GM12878 (cell line): ENCODE results near the gene ZKSCAN1. TPM values are rescaled to one million over a fixed set of nuclear protein-coding genes. Genes with fewer than 3 reads are reported as not detected.

Experiments used
- ATAC-seq: fragments of 200-7000 bp; cut with Tn5 transposase; 3 replicates; pipeline ENCODE4 v1.9.1; 2020; ENCODE audit warnings: mild to moderate bottlenecking, moderate library complexity
- BruUV-seq: library from RNA; stranded (reverse); fragments of 400-500 nt; replicated peaks from 2 replicates; lab custom pipeline; 2021; lab: Mats Ljungman, UMichigan
- CTCF ChIA-PET: fragments of 300-600 bp; sonication (Branson Sonifier 250); formaldehyde crosslinking; extraction: SDS; loops from one replicate; lab custom pipeline; 2021; ENCODE audit warnings: inconsistent platforms; lab: Yijun Ruan, JAX
- POLR2A ChIA-PET: fragments of 350-600 bp; formaldehyde crosslinking; extraction: SDS; loops from one replicate; lab custom pipeline; 2021; ENCODE audit warnings: inconsistent platforms; lab: Charles Lee
- RAD21 ChIA-PET: fragments of 300-600 bp; sonication (Branson Sonifier 250); formaldehyde crosslinking; loops from one replicate; lab custom pipeline; 2023; ENCODE audit warnings: antibody characterized with exemption; ENCODE audit not compliant: unreplicated experiment; lab: Charles Lee
- SMC1A ChIA-PET: fragments of 300-600 bp; sonication (Branson Sonifier 250); formaldehyde crosslinking; loops from one replicate; lab custom pipeline; 2023; ENCODE audit not compliant: unreplicated experiment, uncharacterized antibody; lab: Charles Lee
- DNase-seq: peaks from one replicate; pipeline ENCODE4 v3.0.0-alpha.2; 2011; ENCODE audit warnings: low read depth, low spot score
- FAIRE-seq: peaks from 3 replicates; lab custom pipeline; 2011; peaks lifted over from hg19 to GRCh38; lab: Jason Lieb, UNC
- H2AFZ ChIP-seq: 2 replicates; pipeline ENCODE4 v1.6.0; 2011; ENCODE audit warnings: low read depth, low read length, control low read depth; ENCODE audit not compliant: control insufficient read depth
- H3K27ac ChIP-seq: 2 replicates; pipeline ENCODE4 v1.5.1; 2011; ENCODE audit warnings: control low read depth; ENCODE audit not compliant: control insufficient read depth, insufficient read depth
- H3K27me3 ChIP-seq, 2 experiments: replicated peaks in 1 of 2; 2 replicates each; pipeline versions ENCODE4 v1.6.0 to v1.6.1; 2011; ENCODE audit warnings: low read length in 1 of 2; ENCODE audit not compliant: control insufficient read depth in 2 of 2, insufficient read depth in 2 of 2
- H3K36me3 ChIP-seq, 2 experiments: 2 replicates each; pipeline ENCODE4 v1.5.1; 2011; ENCODE audit warnings: low read length in 1 of 2; ENCODE audit not compliant: control insufficient read depth in 2 of 2, insufficient read depth in 2 of 2
- H3K4me1 ChIP-seq: 2 replicates; pipeline ENCODE4 v1.6.1; 2011; ENCODE audit warnings: mild to moderate bottlenecking, low read length, moderate library complexity, mixed read lengths; ENCODE audit not compliant: control insufficient read depth, insufficient read depth
- H3K4me2 ChIP-seq: 2 replicates; pipeline ENCODE4 v1.6.0; 2011; ENCODE audit warnings: control low read depth; ENCODE audit not compliant: control insufficient read depth, insufficient read depth
- H3K4me3 ChIP-seq: fragments of 200-600 bp; sonication (generic); 2 replicates; pipeline ENCODE4 v1.5.1; 2016
- H3K79me2 ChIP-seq: 2 replicates; pipeline ENCODE4 v1.6.0; 2011; ENCODE audit warnings: low read length; ENCODE audit not compliant: control insufficient read depth, insufficient read depth
- H3K9ac ChIP-seq: 2 replicates; pipeline ENCODE4 v1.8.0; 2011; ENCODE audit warnings: low read length, control low read depth, mixed read lengths; ENCODE audit not compliant: control insufficient read depth, insufficient read depth
- H3K9me3 ChIP-seq: replicated peaks from 3 replicates; pipeline ENCODE4 v1.5.1; 2011; ENCODE audit warnings: mild to moderate bottlenecking, low read length; ENCODE audit not compliant: control insufficient read depth, insufficient read depth
- H4K20me1 ChIP-seq: 2 replicates; pipeline ENCODE4 v1.6.0; 2011; ENCODE audit not compliant: control insufficient read depth, insufficient read depth
- ATF2 ChIP-seq: IDR thresholded peaks from 2 replicates; pipeline ENCODE4 v1.6.1; 2012; ENCODE audit warnings: low read length, inconsistent platforms
- BCL3 ChIP-seq: IDR thresholded peaks from 2 replicates; pipeline ENCODE4 v1.6.1; 2011; ENCODE audit warnings: borderline replicate concordance, low read depth, mild to moderate bottlenecking, moderate library complexity, low read length; ENCODE audit not compliant: insufficient read depth, poor library complexity, severe bottlenecking
- CREB1 ChIP-seq: IDR thresholded peaks from 2 replicates; pipeline ENCODE4 v1.6.1; 2012; ENCODE audit warnings: low read depth, mild to moderate bottlenecking, inconsistent platforms
- EGR1 ChIP-seq, 2 experiments: IDR thresholded peaks; 1 replicate in 1 of 2; 2 replicates in 1 of 2; pipeline ENCODE4 v1.6.1; 2011 to 2012; ENCODE audit warnings: low read depth in 2 of 2, low read length in 2 of 2, borderline replicate concordance in 1 of 2, mild to moderate bottlenecking in 1 of 2, moderate library complexity in 1 of 2
- IKZF2 ChIP-seq, 2 experiments: fragments of 450-650 bp; IDR thresholded peaks; 2 replicates each; pipeline ENCODE4 v1.6.1; 2017; ENCODE audit warnings: mild to moderate bottlenecking in 2 of 2, moderate library complexity in 2 of 2
- KDM1A ChIP-seq: fragments of 200-600 bp; sonication (generic); IDR thresholded peaks from 2 replicates; pipeline ENCODE4 v1.6.1; 2016; ENCODE audit warnings: borderline replicate concordance
- NFYA ChIP-seq: IDR thresholded peaks from 2 replicates; pipeline ENCODE4 v1.6.1; 2011; ENCODE audit warnings: low read depth, mild to moderate bottlenecking, low read length, improper control_type of control experiment, borderline replicate concordance
- POLR2AphosphoS2 ChIP-seq: IDR thresholded peaks from 2 replicates; pipeline ENCODE4 v1.6.1; 2011; ENCODE audit warnings: low read depth, mild to moderate bottlenecking, low read length, improper control_type of control experiment, moderate library complexity
- ZBTB4 ChIP-seq: fragments of 450-650 bp; formaldehyde crosslinking; IDR thresholded peaks from 2 replicates; pipeline ENCODE4 v1.4.0; 2022; ENCODE audit warnings: mild to moderate bottlenecking, moderate library complexity
- ZNF217 ChIP-seq: fragments of 450-650 bp; IDR thresholded peaks from 2 replicates; pipeline ENCODE4 v1.6.1; 2017; ENCODE audit warnings: antibody characterized with exemption, mild to moderate bottlenecking
- ZZZ3 ChIP-seq: IDR thresholded peaks from 2 replicates; pipeline ENCODE4 v1.6.1; 2011; ENCODE audit warnings: low read depth; ENCODE audit not compliant: control insufficient read depth, insufficient read length
- WGBS: methylation state at CpG from one replicate; pipeline ENCODE4 v1.1.6; 2016; ENCODE audit warnings: low lambda C conversion rate; ENCODE audit not compliant: insufficient replicate concordance, insufficient coverage; ENCODE audit errors: missing lambda C conversion rate; 5-methylcytosine and 5-hydroxymethylcytosine counted together
- in situ Hi-C: fragments of 300-500 bp; cut with MboI; formaldehyde crosslinking; loops from 9 replicates; pipeline ENCODE4 v1.14.3; 2018; ENCODE audit warnings: mixed read lengths
- intact Hi-C: fragments of 100-400 bp; cut with micrococcal nuclease; formaldehyde crosslinking; loops from one replicate; pipeline ENCODE4 v1.14.2; 2022; ENCODE audit not compliant: unreplicated experiment
- polyA plus RNA-seq, 11 experiments: library from polyadenylated mRNA; depleted of rRNA in 4 of 11; unstranded in 6 of 11; stranded (reverse) in 5 of 11; fragments of >200 nt; fragmentation: Nextera tagmentation in 4 of 11; fragmentation: Illumina TruSeq in 1 of 11; extraction: Ambion mirVana in 4 of 11; extraction: Trizol in 1 of 11; gene quantifications; 1 replicate in 1 of 11; 2 replicates in 10 of 11; pipeline versions ENCODE4 v1.2.1 to v1.2.3, GENCODE V29; 2011 to 2016; ENCODE audit warnings: inconsistent platforms in 2 of 11, missing spikeins in 2 of 11, low read depth in 1 of 11
- total RNA-seq, 4 experiments: library from RNA; depleted of rRNA in 3 of 4; stranded (reverse); fragments of >200 nt in 3 of 4; fragmentation: Illumina TruSeq in 1 of 4; extraction: Trizol in 1 of 4; gene quantifications; 2 replicates each; pipeline versions ENCODE4 v1.2.1 to v1.2.3, GENCODE V29; 2013 to 2021
- TF ChIP-seq, protein P1 (sequence below): fragments of 450-650 bp; IDR thresholded peaks from 2 replicates; pipeline ENCODE4 v1.6.1; 2017; ENCODE audit warnings: mild to moderate bottlenecking
- TF ChIP-seq, protein P2 (sequence below): IDR thresholded peaks from 2 replicates; pipeline ENCODE4 v1.6.1; 2011; ENCODE audit warnings: mild to moderate bottlenecking, low read depth, low read length, moderate library complexity; ENCODE audit not compliant: insufficient replicate concordance

Gene ZKSCAN1
- total and polyA plus RNA-seq, 10 of the 15 experiments (the other 5 are each of a cell fraction or from before 2014, with no cell fraction given), result 3.2 to 34.4 (median 18.1) TPM

GRCh38 chr7:100072462-100072861 lies 57.1 kb downstream of the ZKSCAN1 start (continued):
- TF ChIP-seq BCL3, result no peak
- no peak for TF ChIP-seq ATF2
- no peak for TF ChIP-seq CREB1
- TF ChIP-seq EGR1 (IDR thresholded peaks at IDR 0.05; ENCODE audit: borderline replicate concordance in 1 of 2, low read depth in 2 of 2, low read length in 2 of 2), result no peak
- TF ChIP-seq IKZF2 (IDR thresholded peaks at IDR 0.05), result no peak
- TF ChIP-seq NFYA, result no peak

DNA sequence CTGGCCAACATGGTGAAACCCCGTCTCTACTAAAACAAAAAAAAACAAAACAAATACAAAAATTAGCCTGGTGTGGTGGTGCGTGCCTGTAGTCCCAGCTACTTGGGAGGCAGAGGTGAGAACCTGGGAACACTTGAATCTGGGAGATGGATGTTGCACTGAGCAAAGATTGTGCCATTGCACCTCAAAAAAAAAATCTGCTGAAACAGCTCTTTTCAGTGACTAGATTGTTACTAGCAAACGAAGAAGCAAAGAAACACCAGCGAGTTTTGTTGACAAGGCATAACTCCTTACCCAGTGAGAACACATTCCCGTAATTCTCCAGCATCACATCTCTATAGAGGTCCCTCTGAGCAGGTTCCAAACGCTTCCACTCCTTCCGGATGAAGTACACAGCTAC lies 59.4 kb downstream of the ZKSCAN1 start:
- Histone ChIP-seq H2AFZ (no peak overlapping the region), H3K9ac (no peak overlapping the region), H3K9me3 (peaks cover 32% of the 10 kb centered on the region; the same call in 2 of the 3 replicates), H3K27ac (no peak overlapping the region), H3K27me3 (no peaks in the 10 kb centered on the region), H4K20me1 (no peaks in the 10 kb centered on the region), H3K4me3 (no peak overlapping the region), H3K36me3 (peaks cover 30 to 61% of the 10 kb centered on the region in 2 experiments), H3K4me2 (no peak overlapping the region), H3K79me2 (peaks cover 20% of the 10 kb centered on the region), H3K4me1 (no peaks in the 10 kb centered on the region)
- FAIRE-seq, result no peak
- ChIA-PET RAD21 (no interaction called here), SMC1A (interaction anchor here (1.2 kb wide), 1 partner anchor 16 kb away, joined by 3 read pairs; no protein-coding TSS in a partner anchor), CTCF (interaction anchor here (1.2 to 1.3 kb wide), 3 partner anchors 11 to 81 kb away, joined by 3 to 5 read pairs (median 5); no protein-coding TSS in a partner anchor), POLR2A (no interaction called here)
- no TSS peak for BruUV-seq
- no peak for ATAC-seq
- WGBS, result 100% methylated on average over 7 of the region's 7 CpGs
- in situ Hi-C loops (no loop called here), intact Hi-C loops (no loop called here)
- no peak for DNase-seq
- TF ChIP-seq, protein P1, sequence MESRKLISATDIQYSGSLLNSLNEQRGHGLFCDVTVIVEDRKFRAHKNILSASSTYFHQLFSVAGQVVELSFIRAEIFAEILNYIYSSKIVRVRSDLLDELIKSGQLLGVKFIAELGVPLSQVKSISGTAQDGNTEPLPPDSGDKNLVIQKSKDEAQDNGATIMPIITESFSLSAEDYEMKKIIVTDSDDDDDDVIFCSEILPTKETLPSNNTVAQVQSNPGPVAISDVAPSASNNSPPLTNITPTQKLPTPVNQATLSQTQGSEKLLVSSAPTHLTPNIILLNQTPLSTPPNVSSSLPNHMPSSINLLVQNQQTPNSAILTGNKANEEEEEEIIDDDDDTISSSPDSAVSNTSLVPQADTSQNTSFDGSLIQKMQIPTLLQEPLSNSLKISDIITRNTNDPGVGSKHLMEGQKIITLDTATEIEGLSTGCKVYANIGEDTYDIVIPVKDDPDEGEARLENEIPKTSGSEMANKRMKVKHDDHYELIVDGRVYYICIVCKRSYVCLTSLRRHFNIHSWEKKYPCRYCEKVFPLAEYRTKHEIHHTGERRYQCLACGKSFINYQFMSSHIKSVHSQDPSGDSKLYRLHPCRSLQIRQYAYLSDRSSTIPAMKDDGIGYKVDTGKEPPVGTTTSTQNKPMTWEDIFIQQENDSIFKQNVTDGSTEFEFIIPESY, result no peak
- TF ChIP-seq ZZZ3, result no peak
- TF ChIP-seq, protein P2, sequence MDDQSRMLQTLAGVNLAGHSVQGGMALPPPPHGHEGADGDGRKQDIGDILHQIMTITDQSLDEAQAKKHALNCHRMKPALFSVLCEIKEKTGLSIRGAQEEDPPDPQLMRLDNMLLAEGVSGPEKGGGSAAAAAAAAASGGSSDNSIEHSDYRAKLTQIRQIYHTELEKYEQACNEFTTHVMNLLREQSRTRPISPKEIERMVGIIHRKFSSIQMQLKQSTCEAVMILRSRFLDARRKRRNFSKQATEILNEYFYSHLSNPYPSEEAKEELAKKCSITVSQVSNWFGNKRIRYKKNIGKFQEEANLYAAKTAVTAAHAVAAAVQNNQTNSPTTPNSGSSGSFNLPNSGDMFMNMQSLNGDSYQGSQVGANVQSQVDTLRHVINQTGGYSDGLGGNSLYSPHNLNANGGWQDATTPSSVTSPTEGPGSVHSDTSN, result no peak
- TF ChIP-seq ZNF217, result no peak
- no peak for TF ChIP-seq ZBTB4 (CRISPR knock-in tag)
- no peak for TF ChIP-seq KDM1A
- TF ChIP-seq CREB1, result no peak
- TF ChIP-seq POLR2AphosphoS2, result no peak
